ENCODE results near the gene MFSD11. TPM values are rescaled to one million over a fixed set of nuclear protein-coding genes. Genes with fewer than 3 reads are reported as not detected.

The MFSD11 gene
- total and polyA plus RNA-seq, 11 donors, result 14.3 to 36.5 (median 25.3) TPM

DNA sequence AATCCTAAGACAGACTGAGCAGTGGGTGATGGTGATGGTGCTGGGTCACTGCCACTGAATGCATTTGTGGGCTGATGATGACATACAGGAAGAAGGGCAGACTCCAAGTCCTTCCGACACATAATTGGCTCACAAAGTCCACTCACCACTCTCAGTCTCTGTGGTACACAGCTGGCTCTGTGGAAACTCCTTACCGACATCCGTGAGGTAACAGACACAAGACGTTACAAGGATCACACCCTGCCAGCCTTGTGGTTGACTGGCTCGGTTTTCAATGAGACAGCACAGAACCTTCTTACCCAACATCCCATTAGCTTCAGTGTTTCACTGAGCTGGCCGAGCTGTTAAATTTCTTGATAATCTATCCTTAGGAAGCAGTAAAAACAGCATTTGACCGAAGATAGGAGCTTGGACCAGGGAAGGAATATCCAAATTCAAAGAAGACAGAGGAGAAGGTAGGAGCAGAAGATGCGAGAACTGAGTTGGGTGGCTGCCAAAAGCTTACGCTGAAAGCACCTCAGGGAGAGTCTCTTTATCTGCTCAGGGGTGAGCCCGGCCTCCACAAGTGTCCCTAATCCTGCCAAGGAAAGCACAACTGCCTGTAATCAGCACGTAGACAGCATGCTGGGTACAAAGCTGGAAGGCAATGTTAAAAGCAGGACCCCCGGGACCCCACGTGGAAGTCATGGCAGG lies 21.6 kb upstream of the MFSD11 start:
- Histone ChIP-seq H3K9me3 (no peaks in the 10 kb centered on the region), H3K27me3 (no peaks in the 10 kb centered on the region), H3K27ac (peak overlapping the region; percentile 40 to 92 (median 66)), H3K4me1 (peaks cover 13 to 69% (median 51%) of the 10 kb centered on the region in 12 donors), H3K4me3 (peak overlapping the region in 1 of 12 donors; percentile 26), H3K36me3 (peaks cover 3 to 85% (median 83%) of the 10 kb centered on the region in 9 donors)
- ATAC-seq (peak; percentile 14 to 88 (median 72)), DNase-seq (peak in 2 of 5 donors; percentile 61 to 81)
- WGBS, 4 donors, result 28 to 40% (median 32%) methylated on average over 13 of the region's 13 CpGs
- TF ChIP-seq POLR2A (IDR thresholded peaks at IDR 0.05) (no peak), CTCF (IDR thresholded peaks at IDR 0.05) (no peak)
- intact Hi-C loops (cut with DNase I), result loop anchor here in 8 of 10 donors (5.0 to 10.0 kb wide), 7 partner anchors 34 to 191 kb away; a partner anchor contains a TSS

DNA sequence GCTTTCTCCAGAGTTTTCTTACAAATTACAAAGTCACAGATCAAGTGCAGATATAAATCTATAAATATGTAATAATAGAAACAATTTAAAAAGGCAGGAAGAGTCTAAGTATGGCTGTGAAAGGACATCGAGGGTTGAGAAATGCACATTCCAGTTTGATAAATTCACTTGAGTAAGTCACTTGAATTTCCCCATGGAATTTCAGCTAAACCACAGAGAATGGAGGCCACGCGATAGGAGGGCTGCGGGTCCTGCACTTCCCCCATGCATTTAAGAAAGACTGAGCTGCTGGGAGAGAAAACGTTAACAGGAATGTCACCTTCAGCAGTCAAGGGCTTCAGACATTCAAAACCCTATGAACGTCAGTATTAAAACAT lies 21.1 kb upstream of the MFSD11 start:
- H3K36me3 ChIP-seq, result peaks cover 3 to 91% (median 89%) of the 10 kb centered on the region in 9 donors
- peak overlapping the region; percentile 40 to 92 (median 66) for H3K27ac ChIP-seq
- H3K27me3 ChIP-seq, result no peaks in the 10 kb centered on the region
- ATAC-seq (peak in 1 of 4 donors; percentile 6), DNase-seq (peak in 1 of 5 donors; percentile 32)
- intact Hi-C loops (cut with DNase I), result loop anchor here in 8 of 10 donors (5.0 to 10.0 kb wide), 7 partner anchors 35 to 192 kb away; a partner anchor contains a TSS
- H3K4me1 ChIP-seq, result peaks cover 10 to 69% (median 51%) of the 10 kb centered on the region in 12 donors
- 41 to 51% (median 46%) methylated on average over 6 of the region's 6 CpGs for WGBS, 4 donors
- no peak for TF ChIP-seq CTCF (IDR thresholded peaks at IDR 0.05)
- TF ChIP-seq POLR2A (IDR thresholded peaks at IDR 0.05), result no peak
- peak overlapping the region in 1 of 12 donors; percentile 26 for H3K4me3 ChIP-seq
- no peaks in the 10 kb centered on the region for H3K9me3 ChIP-seq

- DNase-seq (peak in 1 of 5 donors; percentile 18), ATAC-seq (no peak)
- Histone ChIP-seq H3K4me1 (peaks cover 11 to 75% (median 50%) of the 10 kb centered on the region in 12 donors), H3K27ac (no peak overlapping the region), H3K4me3 (no peak overlapping the region), H3K27me3 (no peaks in the 10 kb centered on the region), H3K36me3 (peaks cover 3 to 97% (median 95%) of the 10 kb centered on the region in 9 donors), H3K9me3 (no peaks in the 10 kb centered on the region)
- 86 to 90% (median 87%) methylated on average over 16 of the region's 16 CpGs for WGBS, 4 donors
- intact Hi-C loops (cut with DNase I), result loop anchor here in 8 of 10 donors (5.0 to 10.0 kb wide), 7 partner anchors 36 to 194 kb away; a partner anchor contains a TSS
- TF ChIP-seq CTCF (IDR thresholded peaks at IDR 0.05) (no peak), POLR2A (IDR thresholded peaks at IDR 0.05) (no peak)
These were observed 19.4 kb upstream of the MFSD11 start for GRCh38 chr17:76718516-76718915.

- intact Hi-C loops (cut with DNase I), result loop anchor here in 1 of 10 donors (10.0 kb wide), 1 partner anchor 155 kb away; a partner anchor contains a TSS
- Histone ChIP-seq H3K27ac (peak overlapping the region in 5 of 12 donors; percentile 9 to 65 (median 30)), H3K9me3 (no peaks in the 10 kb centered on the region), H3K4me3 (no peak overlapping the region), H3K4me1 (peaks cover 13 to 77% (median 60%) of the 10 kb centered on the region in 12 donors), H3K27me3 (no peaks in the 10 kb centered on the region), H3K36me3 (peaks cover 3 to 100% (median 99%) of the 10 kb centered on the region in 9 donors)
- TF ChIP-seq POLR2A (IDR thresholded peaks at IDR 0.05) (no peak), CTCF (IDR thresholded peaks at IDR 0.05) (no peak)
- DNase-seq (no peak), ATAC-seq (no peak)
- 56 to 77% (median 67%) methylated on average over 8 to 9 of the region's 9 CpGs for WGBS, 4 donors
These were observed 17.7 kb upstream of the MFSD11 start for GRCh38 chr17:76720211-76720610.

Data from heart left ventricle (tissue), 16 donors.